SJSA1 (cell line): ENCODE results near the gene ZNF735. TPM values are rescaled to one million over a fixed set of nuclear protein-coding genes. Genes with fewer than 3 reads are reported as not detected.
"Not testable (repeated sequence)": the region's sequence is repeated elsewhere in the genome, so short reads cannot be mapped to it uniquely, and the experiment has no call there.

Source experiments
- DNase-seq, 2 experiments: peaks; one replicate each; pipeline ENCODE4 v3.0.0-alpha.2; 2015 to 2020; ENCODE audit warnings: low spot score in 2 of 2, low read depth in 1 of 2
- H3K27ac ChIP-seq: fragments of 250-450 bp; sonication (Bioruptor Pico); 2 replicates; pipeline ENCODE4 v1.5.1; 2020; ENCODE audit warnings: mild to moderate bottlenecking, moderate library complexity
- H3K27me3 ChIP-seq: fragments of 250-450 bp; sonication (Bioruptor Pico); replicated peaks from 2 replicates; pipeline ENCODE4 v1.5.1; 2020; ENCODE audit warnings: mild to moderate bottlenecking, moderate library complexity
- H3K36me3 ChIP-seq: fragments of 250-450 bp; sonication (Bioruptor Pico); 2 replicates; pipeline ENCODE4 v1.5.1; 2020; ENCODE audit warnings: mild to moderate bottlenecking
- H3K4me1 ChIP-seq: fragments of 250-450 bp; sonication (Bioruptor Pico); replicated peaks from 2 replicates; pipeline ENCODE4 v1.6.1; 2021; ENCODE audit warnings: mild to moderate bottlenecking
- H3K4me3 ChIP-seq: fragments of 250-450 bp; sonication (Bioruptor Pico); 2 replicates; pipeline ENCODE4 v1.5.1; 2020; ENCODE audit warnings: mild to moderate bottlenecking
- H3K9me3 ChIP-seq: fragments of 250-450 bp; sonication (Bioruptor Pico); replicated peaks from 2 replicates; pipeline ENCODE4 v1.5.1; 2020; ENCODE audit warnings: mild to moderate bottlenecking
- total RNA-seq: library from RNA; depleted of rRNA; stranded (reverse); fragments of >200 nt; shearing (Covaris generic); gene quantifications from 2 replicates; pipeline ENCODE4 v1.2.3, GENCODE V29; 2014; rRNA removed

ZNF735 gene
- total RNA-seq, 1 experiment from 2014 or later: not detected

DNA sequence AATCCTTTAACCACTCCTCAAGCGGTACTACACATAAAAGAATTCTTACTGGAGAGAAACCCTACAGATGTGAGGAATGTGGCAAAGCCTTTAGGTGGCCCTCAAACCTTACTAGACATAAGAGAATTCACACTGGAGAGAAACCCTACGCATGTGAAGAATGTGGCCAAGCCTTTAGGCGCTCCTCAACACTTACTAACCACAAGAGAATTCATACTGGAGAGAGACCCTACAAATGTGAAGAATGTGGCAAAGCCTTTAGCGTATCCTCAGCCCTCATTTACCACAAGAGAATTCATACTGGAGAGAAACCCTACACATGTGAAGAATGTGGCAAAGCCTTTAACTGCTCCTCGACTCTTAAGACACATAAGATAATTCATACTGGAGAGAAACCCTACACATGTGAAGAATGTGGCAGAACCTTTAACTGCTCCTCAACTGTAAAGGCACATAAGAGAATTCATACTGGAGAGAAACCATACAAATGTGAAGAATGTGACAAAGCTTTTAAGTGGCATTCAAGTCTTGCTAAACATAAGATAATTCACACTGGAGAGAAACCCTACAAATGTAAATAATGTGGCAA lies 12.8 kb downstream of the ZNF735 start:
- H3K27ac ChIP-seq, H3K4me3 ChIP-seq, H3K27me3 ChIP-seq, H3K4me1 ChIP-seq, H3K36me3 ChIP-seq, DNase-seq, H3K9me3 ChIP-seq: not testable (repeated sequence)

DNA sequence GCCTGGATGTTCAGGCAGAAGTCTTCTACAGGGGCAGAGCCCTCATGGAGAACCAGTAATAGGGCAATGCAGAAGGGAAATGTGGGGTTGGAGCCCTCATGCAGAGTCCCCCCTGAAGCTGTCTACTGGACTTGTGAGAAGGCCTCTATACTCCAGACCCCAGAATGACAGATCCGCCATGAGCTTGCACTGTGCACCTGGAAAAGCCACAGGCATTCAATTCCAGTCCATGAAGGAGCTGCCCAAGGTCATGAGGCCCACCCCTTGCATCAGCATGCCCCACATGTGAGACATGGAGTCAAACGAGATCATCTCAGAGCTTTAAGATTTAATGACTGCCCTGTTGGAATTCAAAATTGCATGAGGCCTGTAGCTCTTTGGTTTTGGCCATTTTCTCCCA lies 16.4 kb downstream of the ZNF735 start:
- no peak overlapping the region for H3K27ac ChIP-seq
- no peak overlapping the region for H3K4me3 ChIP-seq
- no peaks in the 10 kb centered on the region for H3K27me3 ChIP-seq
- no peaks in the 10 kb centered on the region for H3K36me3 ChIP-seq
- DNase-seq: no peak
- H3K4me1 ChIP-seq: no peaks in the 10 kb centered on the region
- H3K9me3 ChIP-seq: no peaks in the 10 kb centered on the region; the same call in 1 of the 2 replicates

DNA sequence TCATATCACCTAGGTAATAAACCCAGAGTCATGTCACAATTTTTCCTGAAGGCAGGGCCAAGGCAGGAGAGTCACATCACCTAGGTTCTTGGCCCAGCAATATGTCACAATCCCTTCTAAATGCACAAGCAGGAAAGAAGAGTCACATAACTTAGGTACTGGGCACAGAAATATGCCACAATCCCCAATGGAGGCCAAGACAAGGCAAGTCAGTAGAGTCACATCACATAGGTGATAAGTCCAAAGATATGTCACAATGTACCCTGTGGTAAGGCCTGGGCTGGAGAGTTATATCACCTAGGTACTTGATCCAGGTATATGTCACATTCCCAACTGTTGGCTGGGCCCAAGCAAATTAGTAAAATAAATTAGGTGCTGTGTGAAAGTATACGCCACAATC lies 21.2 kb downstream of the ZNF735 start, which contains the start of gene ZNF679:
Gene ZNF679 (plus strand): TSS at position 301 of the 400 bp plus-strand sequence. CDS start 20,644 bp downstream, outside the sequence.
- not testable (repeated sequence) for H3K36me3 ChIP-seq, DNase-seq, H3K9me3 ChIP-seq, H3K4me1 ChIP-seq, H3K4me3 ChIP-seq, H3K27me3 ChIP-seq, H3K27ac ChIP-seq

DNA sequence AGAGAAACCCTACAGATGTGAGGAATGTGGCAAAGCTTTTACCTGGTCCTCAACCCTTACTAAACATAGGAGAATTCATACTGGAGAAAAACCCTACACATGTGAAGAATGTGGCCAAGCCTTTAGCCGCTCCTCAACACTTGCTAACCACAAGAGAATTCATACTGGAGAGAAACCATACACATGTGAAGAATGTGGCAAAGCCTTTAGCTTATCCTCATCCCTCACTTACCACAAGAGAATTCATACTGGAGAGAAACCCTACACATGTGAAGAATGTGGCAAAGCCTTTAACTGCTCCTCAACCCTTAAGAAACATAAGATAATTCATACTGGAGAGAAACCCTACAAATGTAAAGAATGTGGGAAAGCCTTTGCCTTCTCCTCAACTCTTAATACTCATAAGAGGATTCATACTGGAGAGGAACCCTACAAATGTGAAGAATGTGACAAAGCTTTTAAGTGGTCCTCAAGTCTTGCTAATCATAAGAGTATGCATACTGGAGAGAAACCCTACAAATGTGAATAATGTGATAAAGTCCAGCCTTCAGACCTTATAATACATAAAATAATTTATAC lies 59.4 kb downstream of the ZNF735 start:
- no peaks in the 10 kb centered on the region for H3K9me3 ChIP-seq

More for the DNA sequence above, 59.4 kb downstream of the ZNF735 start:
- no peak for DNase-seq
- Histone ChIP-seq H3K27me3 (no peaks in the 10 kb centered on the region), H3K36me3 (no peaks in the 10 kb centered on the region), H3K4me3 (no peak overlapping the region), H3K27ac (no peak overlapping the region), H3K4me1 (no peaks in the 10 kb centered on the region)

Other genes starting within 250 kb of the ZNF735 start
- not detected in 2 replicates for gene ZNF722, start 208.4 kb upstream of the ZNF735 start, total RNA-seq
- not detected in 2 replicates for gene ZNF727, start 161.8 kb upstream of the ZNF735 start, total RNA-seq
- gene ZNF679, start 21.3 kb downstream of the ZNF735 start, total RNA-seq: not detected in 2 replicates
- 0.06 and 0.68 TPM in 2 replicates for gene ZNF736, start 106.8 kb downstream of the ZNF735 start, total RNA-seq